GM21529 (cell line): ENCODE data around the gene EVA1B.
A peak's percentile ranks its signal among the peaks of the same experiment; 100 is the strongest.

Source experiments
- ATAC-seq: cut with Tn5 transposase; IDR thresholded peaks from one replicate; pipeline ENCODE4 v1.9.1; 2021; ENCODE audit not compliant: unreplicated experiment

The EVA1B gene, protein sequence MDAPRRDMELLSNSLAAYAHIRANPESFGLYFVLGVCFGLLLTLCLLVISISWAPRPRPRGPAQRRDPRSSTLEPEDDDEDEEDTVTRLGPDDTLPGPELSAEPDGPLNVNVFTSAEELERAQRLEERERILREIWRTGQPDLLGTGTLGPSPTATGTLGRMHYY

DNA sequence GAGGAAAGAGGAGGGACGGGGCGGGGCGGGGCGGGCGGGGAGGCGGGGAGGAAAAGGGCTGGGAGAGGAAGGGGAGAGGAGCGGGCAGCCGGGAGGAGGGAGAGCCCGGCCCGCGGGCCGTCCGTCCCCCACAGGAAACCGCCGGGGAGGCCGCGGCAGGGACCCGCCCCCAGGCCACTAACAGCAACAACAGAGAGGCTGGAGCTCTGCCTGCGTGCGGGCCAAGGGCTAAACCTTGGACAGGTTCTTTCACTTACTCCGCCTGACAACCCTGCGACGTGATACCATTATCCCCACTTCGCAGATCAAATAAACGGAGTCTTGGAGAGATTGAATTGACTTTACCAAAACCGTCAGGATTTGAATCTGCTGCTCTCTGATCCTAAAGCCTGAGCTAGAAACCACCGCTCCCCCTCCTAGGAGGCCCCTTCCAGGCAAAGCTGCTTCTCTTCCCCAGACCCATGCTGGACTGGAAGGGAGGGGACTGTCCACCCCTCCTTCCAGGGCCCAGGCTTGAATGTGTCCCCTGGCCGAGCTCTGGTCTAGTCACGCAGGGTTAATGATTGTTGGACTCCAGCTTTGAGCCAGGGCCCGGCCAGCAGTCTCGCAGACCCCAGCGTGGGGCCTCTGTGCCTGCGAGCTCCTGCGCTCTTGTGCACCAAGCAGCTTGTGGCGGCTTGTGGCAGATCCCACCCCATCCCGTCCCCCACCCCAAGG, at the start of gene EVA1B:
EVA1B (minus strand) TSS at position 10 of the 717 bp plus-strand sequence. CDS start 608 bp downstream, outside the sequence.
- ATAC-seq: peak; percentile 41

DNA sequence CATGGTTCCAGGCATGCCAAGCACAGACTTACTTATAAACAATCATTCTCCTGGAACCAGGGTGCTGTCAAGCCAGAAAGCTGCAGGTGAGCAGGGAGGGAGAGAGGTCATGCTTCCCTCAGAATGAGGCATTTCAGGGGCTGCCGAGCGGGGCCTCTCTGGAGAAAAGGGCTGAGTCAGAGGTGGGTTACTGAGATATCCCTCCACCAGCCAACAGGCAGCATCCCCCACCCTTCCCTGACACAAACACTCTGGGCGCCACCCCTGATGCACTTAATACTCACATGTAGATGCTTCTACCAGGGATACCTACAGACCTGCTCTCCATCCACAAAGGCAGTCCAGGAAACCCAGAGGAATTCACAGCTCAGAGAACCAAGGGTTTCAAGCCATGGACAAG, 49.2 kb upstream of the EVA1B start:
- no peak for ATAC-seq

DNA sequence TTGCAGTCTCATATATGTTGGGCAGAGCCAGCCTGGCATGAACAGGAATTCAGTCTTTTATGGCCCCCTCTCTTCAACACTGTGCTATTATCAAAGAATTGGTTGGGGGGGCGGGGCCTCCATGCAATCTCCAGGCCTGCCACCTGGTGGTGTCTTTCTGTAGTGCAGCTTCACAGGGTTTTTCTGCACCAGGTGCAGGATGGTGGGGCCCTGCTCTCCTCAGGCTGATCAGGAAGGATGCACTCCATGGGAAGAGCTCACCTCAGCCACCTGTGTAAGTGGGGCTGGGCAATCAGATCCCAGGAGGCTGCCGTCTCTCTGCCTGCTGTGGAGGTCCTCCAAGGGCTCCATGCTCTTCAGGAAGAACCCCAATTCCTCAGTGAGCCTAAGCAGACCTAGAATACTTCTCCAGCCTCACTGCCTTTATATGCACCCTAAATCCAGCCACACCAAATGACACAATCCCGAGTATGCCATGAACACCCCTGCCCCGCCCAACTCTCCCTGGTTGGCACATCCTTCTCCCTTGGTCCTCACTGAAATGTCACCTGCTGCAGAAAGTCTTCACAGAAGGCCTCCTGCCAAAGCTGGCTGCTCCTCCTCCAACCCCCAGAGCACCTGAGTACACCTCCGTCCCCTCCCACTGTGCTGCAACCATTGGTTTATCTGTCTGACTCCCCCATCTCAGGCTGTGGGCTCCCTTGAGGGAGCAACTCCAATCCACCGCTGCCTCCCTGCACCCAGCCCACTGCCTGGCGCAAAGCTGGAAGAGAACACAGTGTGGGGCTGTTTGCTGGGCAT, 45.8 kb upstream of the EVA1B start:
- ATAC-seq: peak; percentile 35

DNA sequence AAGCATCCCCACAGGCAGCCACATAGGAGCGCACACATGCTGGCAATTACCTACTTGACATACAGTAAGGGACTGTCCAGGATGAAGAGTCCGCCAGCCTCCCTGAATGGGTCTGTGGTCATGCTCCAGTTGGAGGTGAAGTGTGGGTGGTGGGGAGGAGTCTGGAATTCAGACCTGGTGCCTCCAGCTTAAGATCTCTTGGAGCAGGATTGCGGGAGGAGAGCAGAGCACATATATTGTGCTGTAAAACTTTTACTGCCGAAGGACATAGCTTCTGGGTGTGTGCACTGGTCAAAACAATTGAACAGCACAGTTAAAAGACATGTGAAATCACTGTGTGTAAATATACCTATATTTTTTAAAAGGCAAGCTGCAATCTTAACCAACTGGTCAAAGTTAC, 44.4 kb upstream of the EVA1B start:
- ATAC-seq: no peak

DNA sequence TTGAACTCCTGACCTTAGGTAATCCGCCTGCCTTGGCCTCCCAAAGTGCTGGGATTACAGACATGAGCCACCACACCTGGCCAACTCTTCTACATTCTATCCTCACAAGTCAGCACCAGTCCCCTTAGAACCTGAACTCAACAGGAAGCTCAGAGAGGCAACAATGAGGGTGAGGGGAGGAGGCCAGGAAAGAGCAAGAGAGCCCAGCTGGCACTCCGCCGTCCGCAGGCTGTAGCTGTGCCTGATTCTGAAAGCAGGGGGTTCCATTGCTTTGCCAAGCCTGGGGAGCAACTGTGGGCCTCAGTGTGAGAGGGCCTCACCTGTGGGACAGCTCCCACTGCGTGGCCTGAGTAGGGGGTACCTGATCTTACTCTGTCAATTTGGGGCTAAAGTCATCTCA, 43.6 kb upstream of the EVA1B start:
- no peak for ATAC-seq

DNA sequence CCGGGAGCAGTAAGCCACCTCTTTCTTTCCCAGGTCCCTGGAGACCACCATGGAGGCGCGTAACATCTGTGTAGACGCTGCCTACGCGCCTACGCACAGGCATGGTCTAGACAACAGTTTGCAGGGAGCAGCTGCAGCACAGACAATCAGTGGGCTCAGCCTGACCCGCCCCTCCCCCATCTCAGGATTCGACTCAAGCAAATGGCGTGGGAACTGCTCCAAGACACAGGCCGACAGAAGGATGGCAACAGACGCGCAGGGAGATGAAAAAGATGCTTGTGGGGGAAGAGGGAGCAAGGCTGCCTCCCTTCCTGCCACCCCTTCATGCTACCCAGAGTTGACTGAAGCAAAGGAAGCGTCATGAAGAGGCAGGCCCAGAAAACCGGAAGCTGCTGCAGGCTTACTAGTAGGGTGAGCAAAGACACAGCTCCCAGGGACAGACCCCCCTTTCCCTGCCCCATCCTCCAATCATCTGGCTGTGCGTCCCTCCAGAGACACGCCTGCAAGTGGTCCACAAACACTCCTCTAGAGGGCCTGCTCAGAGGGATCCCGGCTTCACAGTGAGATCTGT, 42.7 kb upstream of the EVA1B start:
- ATAC-seq: no peak

DNA sequence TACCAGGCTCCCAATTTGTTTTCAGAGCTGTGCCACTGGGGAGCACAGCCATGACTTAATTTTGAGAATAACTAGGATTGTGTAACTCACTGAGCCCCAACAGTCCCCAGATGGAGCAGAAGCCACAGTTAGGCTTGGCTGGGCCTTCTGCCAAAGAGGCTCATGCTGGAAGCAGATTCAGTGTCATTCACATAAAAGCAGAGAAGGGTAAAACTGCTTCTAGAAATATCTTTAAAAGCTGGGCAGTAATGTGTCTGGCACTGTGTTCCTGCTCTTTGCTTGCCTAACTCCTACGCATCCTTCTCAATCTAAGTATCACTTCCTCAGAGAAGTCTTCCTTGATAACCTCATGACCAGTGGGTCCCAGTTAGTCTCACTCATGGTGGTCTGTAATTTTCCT, 41.9 kb upstream of the EVA1B start:
- no peak for ATAC-seq

DNA sequence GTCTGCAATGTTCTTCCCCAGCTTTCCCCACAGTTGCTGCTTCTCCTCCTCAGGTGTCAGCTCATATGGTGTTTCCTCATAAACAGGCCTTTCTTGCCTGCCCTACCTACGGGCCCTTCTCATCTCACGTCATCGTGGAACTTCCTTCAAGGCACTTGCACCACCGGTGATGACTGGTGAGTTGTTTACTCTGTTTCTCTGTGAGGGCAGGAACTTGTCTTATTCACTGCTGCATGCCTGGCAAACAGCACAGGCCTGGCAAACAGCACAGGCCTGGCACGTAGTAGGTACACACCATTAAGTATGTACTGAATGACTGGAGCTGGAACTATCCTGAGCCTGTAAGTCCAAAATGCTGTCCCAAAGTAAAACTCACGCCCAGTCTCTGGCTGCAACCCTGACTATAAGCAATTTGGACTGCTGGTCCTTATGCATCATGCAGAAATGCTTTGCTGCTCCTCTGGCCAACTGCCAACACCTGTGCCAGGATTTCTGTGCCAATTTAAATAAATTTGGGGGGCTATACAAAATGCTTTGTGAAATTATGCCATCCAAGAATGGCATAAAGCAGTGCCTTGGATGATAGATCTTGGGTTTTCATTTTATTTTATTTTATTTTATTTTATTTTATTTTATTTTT, 36.6 kb upstream of the EVA1B start:
- ATAC-seq: no peak

DNA sequence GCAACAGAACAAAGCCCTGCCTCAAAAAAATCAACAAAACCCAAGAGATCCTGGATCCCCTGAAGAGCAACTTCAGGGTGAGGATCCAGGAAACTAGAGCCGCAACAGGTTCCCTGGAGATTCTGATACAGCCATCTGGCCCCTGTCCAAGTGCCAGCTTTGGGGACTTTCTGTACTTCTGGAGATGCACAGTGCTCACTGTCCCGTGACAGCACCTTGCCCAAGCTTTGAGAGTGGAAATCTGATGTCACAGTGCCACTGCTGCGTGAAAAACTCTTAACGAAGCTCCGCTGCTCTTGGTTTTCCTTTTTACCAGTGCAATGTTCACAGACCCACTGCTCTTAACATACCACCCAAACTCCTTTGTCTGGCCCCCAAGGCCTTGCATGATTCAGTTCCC, 35.9 kb upstream of the EVA1B start:
- ATAC-seq: no peak

DNA sequence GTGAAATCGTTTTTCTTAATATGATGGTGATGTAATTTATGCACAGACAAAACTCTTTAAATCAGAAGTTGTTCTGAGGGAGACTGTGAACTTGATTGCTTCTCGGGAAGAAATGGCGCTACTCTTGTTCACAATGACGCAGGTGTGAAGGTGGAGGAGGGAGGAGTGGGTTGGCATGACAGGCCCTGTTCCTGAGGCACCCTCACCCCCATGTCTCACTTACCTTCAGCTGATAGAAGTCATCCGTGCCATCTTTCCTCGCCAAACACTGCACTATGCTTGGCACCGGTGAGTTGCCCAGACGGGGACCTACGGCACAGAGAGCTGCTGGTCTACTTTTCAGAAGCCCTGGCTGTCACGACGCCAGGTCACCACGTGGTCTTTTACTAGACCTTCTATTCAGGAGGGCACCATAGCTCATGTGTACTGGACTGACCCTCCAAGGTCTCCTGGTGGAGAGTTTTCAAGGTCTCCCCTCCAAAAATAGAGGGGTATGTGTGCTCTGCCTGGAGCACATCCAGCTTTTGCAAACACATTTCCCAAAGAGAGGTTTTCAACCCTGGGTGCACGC, 35.2 kb upstream of the EVA1B start:
- no peak for ATAC-seq

DNA sequence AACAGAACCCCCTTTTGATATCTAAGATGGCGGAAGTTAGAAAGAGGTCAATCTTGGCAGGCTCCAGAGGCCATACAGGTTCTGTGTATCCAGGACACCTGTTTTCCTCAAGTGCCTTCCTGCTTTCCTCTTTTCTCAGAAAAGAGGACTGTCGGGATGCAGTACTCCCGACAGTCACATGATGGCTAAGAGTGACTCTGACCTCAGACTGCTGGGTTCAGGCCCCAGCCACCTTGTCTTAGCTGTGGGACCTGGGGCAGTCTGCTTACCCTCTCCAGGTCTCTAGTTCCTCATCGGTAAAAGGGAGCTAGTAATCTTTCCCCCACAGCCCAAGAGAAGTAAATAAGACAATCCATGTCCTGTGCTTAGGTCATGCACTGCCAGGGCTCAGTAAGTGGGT, 32.4 kb upstream of the EVA1B start:
- ATAC-seq: no peak

DNA sequence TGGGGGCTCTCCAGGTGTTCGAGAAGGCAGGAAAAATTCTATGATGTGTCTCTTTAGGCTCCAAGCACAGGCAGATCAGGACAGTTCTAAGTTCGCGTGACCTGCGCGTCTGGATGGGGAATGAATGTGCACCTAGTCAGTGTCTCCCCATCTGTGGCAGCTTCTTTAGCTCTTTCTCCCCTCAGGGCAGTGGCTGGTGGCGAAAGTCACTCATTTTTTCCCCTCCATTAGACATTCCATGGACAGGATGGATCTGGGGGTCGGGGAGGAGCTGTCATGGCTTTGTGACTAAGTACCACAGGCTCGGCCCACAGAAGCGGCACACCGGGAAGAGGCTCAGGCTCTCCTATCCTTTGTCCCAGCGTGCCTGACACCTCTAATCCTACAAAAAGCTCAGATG, 31.0 kb upstream of the EVA1B start:
- no peak for ATAC-seq

DNA sequence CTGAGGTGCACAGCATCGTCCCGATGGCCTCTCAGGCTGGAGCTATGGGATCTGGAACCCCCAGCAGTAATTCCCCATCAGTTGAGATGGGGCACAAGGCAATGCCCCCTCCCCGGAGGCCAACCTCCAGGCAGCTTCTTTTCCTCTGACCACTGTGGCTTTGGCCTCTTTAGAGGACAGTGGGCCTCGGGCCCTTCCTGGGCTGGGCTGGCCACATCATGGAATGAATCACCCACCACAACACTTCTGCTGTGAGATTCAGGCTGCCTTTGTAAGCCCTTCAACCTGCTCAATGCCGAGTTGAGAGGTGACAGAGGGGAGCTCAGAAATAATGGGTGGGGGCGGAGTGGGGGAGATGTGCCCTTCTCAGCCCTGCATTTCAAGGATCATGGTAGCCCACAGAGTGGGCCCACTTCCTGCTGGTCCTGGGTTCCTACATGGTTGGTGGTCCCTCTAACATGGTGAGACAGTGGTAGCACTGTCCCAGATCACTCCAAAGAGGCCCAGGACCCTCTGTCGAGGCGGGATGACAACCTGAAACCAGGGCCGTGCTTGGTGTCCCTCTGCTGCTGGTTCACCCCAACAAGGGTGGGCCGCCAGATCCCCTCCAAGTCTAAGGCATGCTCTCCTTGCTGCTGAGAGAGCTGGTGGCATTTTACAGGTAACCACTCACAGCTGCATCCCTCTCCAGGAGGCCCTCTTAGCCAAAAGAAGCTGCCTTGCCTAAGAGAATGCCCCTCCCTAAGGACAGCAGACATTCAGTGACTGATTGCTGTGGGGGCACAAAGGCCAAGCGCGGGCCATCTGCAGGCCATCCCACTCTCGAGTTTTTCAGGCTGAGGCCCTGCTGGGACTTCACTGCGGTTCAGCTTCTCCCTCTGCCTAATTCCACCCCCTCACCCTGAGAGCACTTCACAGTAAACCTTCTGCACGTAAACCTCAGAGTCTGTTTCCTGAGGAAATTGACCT, 29.7 kb upstream of the EVA1B start:
- no peak for ATAC-seq

DNA sequence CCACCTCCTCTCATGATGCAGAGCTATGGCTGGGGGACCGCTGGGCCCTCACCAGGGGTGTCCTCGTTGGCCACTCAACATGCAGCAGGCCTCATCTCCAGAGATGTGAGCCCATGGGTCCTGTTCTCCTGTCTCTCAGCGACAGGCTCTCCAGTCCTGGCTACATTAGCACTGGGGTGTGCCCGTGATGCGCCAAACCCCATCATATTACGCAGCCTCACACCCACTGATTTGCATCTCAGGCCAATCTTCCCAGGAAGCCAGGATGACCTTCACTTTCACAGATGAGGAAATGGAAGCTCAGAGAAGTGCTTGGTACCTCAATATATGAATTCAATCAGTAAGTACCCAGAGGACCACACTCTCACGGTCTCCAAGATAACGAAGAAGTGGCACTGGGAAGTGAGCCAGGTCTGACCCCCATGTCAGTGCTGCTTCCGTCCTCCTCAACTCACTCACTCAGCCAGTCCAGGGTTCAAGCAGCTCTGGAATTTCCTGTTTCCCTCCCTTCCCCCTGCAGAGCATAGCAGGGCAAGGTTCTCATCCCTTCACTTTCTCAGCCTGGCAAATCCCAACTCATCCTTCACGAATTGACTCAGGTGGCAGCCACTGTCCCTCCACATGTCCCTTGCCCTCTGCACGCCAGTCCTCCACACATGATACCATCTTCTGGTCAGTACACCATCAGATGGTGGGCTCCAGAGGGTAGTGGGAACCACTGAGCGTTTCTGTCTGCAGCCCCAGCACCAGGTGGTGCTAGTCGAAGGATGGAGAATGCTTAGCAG, 28.9 kb upstream of the EVA1B start:
- ATAC-seq: no peak

DNA sequence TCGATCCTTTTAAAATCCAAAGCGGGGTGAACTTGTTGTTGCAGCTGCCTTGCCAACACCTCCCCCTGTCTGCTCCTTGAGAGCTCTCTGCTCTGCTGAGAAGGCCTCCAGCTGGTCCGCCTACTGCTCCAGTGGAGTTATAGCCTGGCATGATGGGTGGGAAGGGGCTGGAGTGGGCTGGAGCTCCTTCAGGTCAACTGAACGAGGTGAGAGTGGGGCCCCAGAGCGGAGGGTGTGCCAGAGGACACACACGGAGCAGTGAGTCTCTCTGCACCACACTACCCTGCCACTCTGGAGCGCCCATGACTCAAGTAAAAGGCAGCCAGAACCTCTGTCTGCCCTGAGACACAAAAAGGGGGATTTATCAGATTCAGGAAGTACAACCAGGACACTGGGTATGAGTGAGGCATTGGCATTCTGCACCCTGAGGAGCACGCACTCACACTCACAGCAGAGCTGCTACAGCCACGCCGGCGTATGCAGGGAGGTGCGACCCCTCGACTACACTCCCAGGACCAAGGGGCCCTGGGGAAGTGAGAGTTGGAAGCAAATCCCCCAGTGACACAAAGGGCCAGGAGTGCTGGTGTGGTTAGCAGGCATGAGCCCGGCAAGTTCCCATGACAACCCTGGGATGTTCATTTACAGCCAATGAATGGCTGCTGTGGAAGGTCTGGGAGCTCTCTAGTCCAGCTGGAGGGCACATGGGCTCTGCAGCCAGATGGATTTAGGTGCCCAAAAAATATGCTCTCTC, 28.0 kb upstream of the EVA1B start:
- no peak for ATAC-seq

DNA sequence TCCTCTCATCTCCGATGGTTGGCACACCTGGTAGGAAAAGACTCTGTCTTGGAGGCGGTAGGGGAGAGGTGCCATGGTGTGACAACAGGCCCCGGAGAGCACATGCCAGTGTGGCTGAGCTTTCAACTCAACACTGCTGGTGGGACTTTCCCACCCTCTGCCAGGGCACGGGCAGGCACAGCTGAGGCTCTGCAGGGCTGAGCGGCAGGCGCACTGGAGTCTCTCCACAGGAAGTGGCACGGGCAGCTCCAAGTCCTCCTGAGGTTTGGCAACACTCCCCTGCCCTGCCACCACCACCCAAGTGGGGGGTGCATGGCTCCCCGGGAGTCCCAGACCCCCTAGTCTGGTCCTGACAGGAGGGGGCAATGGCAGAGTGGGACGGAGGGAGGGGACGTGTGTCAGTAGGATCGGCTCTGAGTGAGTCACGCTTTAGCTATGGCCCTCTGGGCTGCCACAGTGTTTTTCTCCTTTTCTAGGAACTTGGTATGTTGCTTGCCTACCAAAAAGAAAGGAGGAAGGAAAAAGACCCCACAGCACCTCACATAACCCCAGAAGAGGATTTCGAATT, 27.3 kb upstream of the EVA1B start:
- no peak for ATAC-seq

DNA sequence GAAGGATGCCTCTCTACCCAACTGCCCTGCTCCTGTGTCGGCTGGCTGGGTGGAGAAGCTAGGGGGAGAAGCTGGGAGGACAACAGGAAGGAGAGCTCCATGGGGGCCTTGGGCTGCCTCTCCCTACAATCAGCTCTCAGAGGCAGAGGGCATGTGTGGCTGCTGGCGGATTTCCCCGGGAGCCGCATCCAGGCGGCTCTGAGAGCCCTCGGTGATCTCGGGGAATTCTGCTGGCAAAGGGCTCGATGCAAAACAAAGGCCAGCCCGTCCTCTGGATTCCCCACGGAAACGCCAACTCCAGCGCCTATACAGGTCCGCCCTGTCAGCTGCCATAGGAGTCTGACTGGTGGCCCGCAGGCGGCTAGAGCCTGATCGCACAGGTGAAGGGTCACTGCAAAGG, 26.4 kb upstream of the EVA1B start:
- no peak for ATAC-seq

DNA sequence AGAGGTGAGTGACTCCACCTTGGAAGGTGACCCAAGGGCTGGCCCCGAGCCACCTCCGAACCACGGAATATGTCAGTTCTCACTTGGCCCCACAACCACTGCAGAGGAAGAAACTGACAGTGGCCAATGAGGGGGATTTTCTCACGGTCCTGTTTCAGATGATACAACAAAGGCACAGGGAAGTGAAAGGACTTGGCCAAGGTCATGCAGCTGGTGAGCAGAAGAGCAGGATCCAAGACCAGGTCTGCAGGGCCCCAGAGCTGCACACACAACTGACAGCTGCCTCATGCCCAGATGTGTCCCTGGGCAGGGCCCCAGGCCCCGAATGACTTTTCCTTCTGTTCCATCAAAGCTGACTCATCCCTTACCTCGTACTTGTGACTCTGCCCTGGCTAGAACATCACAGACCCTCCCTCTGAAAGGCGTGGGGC, 25.8 kb upstream of the EVA1B start:
- ATAC-seq: peak; percentile 86
